H1 (cell line): ENCODE results near the gene ZNF516. TPM values are rescaled to one million over a fixed set of nuclear protein-coding genes. Genes with fewer than 3 reads are reported as not detected.

Experiments
- CTCF ChIA-PET: fragments of 300-600 bp; sonication (Branson Sonifier 250); formaldehyde crosslinking; loops from one replicate; lab custom pipeline; 2021; ENCODE audit not compliant: partially characterized antibody; lab: Charles Lee
- POLR2A ChIA-PET: fragments of 300-600 bp; sonication (Branson Sonifier 250); formaldehyde crosslinking; loops from one replicate; lab custom pipeline; 2021; ENCODE audit warnings: inconsistent platforms; ENCODE audit not compliant: partially characterized antibody; lab: Charles Lee
- DNase-seq, 2 experiments: peaks; one replicate each; pipeline versions ENCODE4 v3.0.0 to v3.0.0-alpha.2; 2010 to 2022; ENCODE audit warnings: low spot score in 2 of 2, low read depth in 1 of 2, mixed read lengths in 1 of 2
- FAIRE-seq: peaks from 2 replicates; lab custom pipeline; 2011; peaks lifted over from hg19 to GRCh38; lab: Jason Lieb, UNC
- H2AFZ ChIP-seq: 2 replicates; pipeline ENCODE4 v1.8.1; 2012; ENCODE audit warnings: low read length, inconsistent platforms
- H2AK5ac ChIP-seq: 2 replicates; pipeline ENCODE4 v1.6.1; 2013; ENCODE audit warnings: low read depth, low read length
- H2BK120ac ChIP-seq: replicated peaks from 2 replicates; pipeline ENCODE3; 2013; ENCODE audit warnings: low read depth, low read length, inconsistent platforms
- H2BK12ac ChIP-seq: 2 replicates; pipeline ENCODE4 v1.6.1; 2013; ENCODE audit warnings: low read depth, low read length
- H2BK15ac ChIP-seq: 2 replicates; pipeline ENCODE4 v1.6.1; 2013; ENCODE audit warnings: low read length
- H2BK20ac ChIP-seq: 2 replicates; pipeline ENCODE4 v1.6.1; 2013; ENCODE audit warnings: low read length
- H2BK5ac ChIP-seq: 2 replicates; pipeline ENCODE4 v1.6.1; 2013; ENCODE audit warnings: low read depth, low read length
- H3K14ac ChIP-seq: 2 replicates; pipeline ENCODE4 v1.6.1; 2013; ENCODE audit warnings: inconsistent platforms; ENCODE audit not compliant: insufficient read length
- H3K18ac ChIP-seq: 2 replicates; pipeline ENCODE4 v1.6.1; 2013; ENCODE audit warnings: low read length; ENCODE audit errors: extremely low read depth
- H3K23ac ChIP-seq: 2 replicates; pipeline ENCODE4 v1.6.1; 2013; ENCODE audit warnings: inconsistent platforms; ENCODE audit not compliant: insufficient read length
- H3K23me2 ChIP-seq: 2 replicates; pipeline ENCODE4 v1.6.1; 2013; ENCODE audit warnings: low read depth, low read length
- H3K27ac ChIP-seq: 2 replicates; pipeline ENCODE4 v1.6.1; 2011; ENCODE audit warnings: low read depth, low read length, inconsistent platforms
- H3K27me3 ChIP-seq, 4 experiments: replicated peaks in 1 of 4; 1 replicate in 1 of 4; 2 replicates in 3 of 4; pipeline versions ENCODE4 v1.6.1 to v1.8.1; 2011 to 2013; ENCODE audit warnings: low read length in 3 of 4, mild to moderate bottlenecking in 3 of 4, inconsistent platforms in 2 of 4, mixed read lengths in 2 of 4, moderate library complexity in 1 of 4; ENCODE audit not compliant: control insufficient read depth in 3 of 4, insufficient read depth in 3 of 4; ENCODE audit errors: extremely low read depth in 1 of 4
- H3K36me3 ChIP-seq, 4 experiments: 2 replicates each; pipeline versions ENCODE4 v1.6.1 to v1.8.1; 2011 to 2013; ENCODE audit warnings: mild to moderate bottlenecking in 4 of 4, low read length in 3 of 4, moderate library complexity in 2 of 4, control low read depth in 1 of 4, inconsistent platforms in 1 of 4; ENCODE audit not compliant: insufficient read depth in 4 of 4, control insufficient read depth in 2 of 4
- H3K4ac ChIP-seq: replicated peaks from 2 replicates; pipeline ENCODE3; 2013; ENCODE audit warnings: low read length, low read depth, mixed read lengths, inconsistent platforms; ENCODE audit not compliant: insufficient read length
- H3K4me1 ChIP-seq, 4 experiments: replicated peaks in 1 of 4; 1 replicate in 1 of 4; 2 replicates in 3 of 4; pipeline versions ENCODE4 v1.6.1 to v1.8.1; 2011 to 2013; ENCODE audit warnings: low read length in 3 of 4, inconsistent platforms in 2 of 4, mixed read lengths in 1 of 4; ENCODE audit not compliant: insufficient read depth in 4 of 4, control insufficient read depth in 3 of 4
- H3K4me2 ChIP-seq, 2 experiments: 2 replicates each; pipeline versions ENCODE4 v1.6.1 to v1.8.1; 2011 to 2013; ENCODE audit warnings: low read depth in 2 of 2, low read length in 2 of 2, control low read depth in 1 of 2, inconsistent platforms in 1 of 2, mild to moderate bottlenecking in 1 of 2; ENCODE audit not compliant: insufficient read depth in 1 of 2
- H3K4me3 ChIP-seq, 4 experiments: fragments of 200-600, 300-600 bp in 1 of 4; sonication (generic), shearing (Covaris generic), sonication (Bioruptor Twin) in 1 of 4; 2 replicates each; pipeline versions ENCODE4 v1.5.1 to v1.8.1; 2011 to 2016; ENCODE audit warnings: low read length in 4 of 4, low read depth in 3 of 4, control low read depth in 2 of 4, inconsistent platforms in 2 of 4, mild to moderate bottlenecking in 2 of 4, mixed read lengths in 1 of 4, moderate library complexity in 1 of 4; ENCODE audit not compliant: insufficient read depth in 2 of 4; ENCODE audit errors: extremely low read depth in 1 of 4
- H3K56ac ChIP-seq: replicated peaks from 2 replicates; pipeline ENCODE3; 2013; ENCODE audit warnings: low read depth, mild to moderate bottlenecking, mixed read lengths, low read length, inconsistent platforms; ENCODE audit not compliant: insufficient read length
- H3K79me1 ChIP-seq: 2 replicates; pipeline ENCODE4 v1.6.1; 2013; ENCODE audit warnings: low read depth, low read length, control low read depth
- H3K79me2 ChIP-seq, 2 experiments: 2 replicates each; pipeline versions ENCODE4 v1.6.1 to v1.8.1; 2012 to 2013; ENCODE audit warnings: low read length in 2 of 2, mild to moderate bottlenecking in 2 of 2, inconsistent platforms in 1 of 2; ENCODE audit not compliant: insufficient read depth in 2 of 2, control insufficient read depth in 1 of 2
- H3K9ac ChIP-seq, 4 experiments: replicated peaks in 1 of 4; 1 replicate in 1 of 4; 2 replicates in 3 of 4; pipeline versions ENCODE4 v1.6.1 to v1.8.1; 2011 to 2013; ENCODE audit warnings: low read depth in 3 of 4, low read length in 3 of 4, control low read depth in 2 of 4, mild to moderate bottlenecking in 2 of 4, moderate library complexity in 2 of 4, inconsistent platforms in 1 of 4; ENCODE audit errors: extremely low read depth in 1 of 4
- H3K9me3 ChIP-seq, 2 experiments: 2 replicates each; pipeline versions ENCODE4 v1.6.1 to v1.8.1; 2012 to 2013; ENCODE audit warnings: mild to moderate bottlenecking in 2 of 2, moderate library complexity in 2 of 2, control low read depth in 1 of 2, inconsistent platforms in 1 of 2, low read depth in 1 of 2, low read length in 1 of 2, mixed read lengths in 1 of 2; ENCODE audit not compliant: insufficient read depth in 2 of 2
- H4K20me1 ChIP-seq, 2 experiments: replicated peaks in 1 of 2; 2 replicates each; pipeline versions ENCODE3 to v1.8.1; 2011 to 2013; ENCODE audit warnings: inconsistent platforms in 2 of 2, low read length in 2 of 2, mild to moderate bottlenecking in 1 of 2; ENCODE audit not compliant: insufficient read depth in 2 of 2, control insufficient read depth in 1 of 2
- H4K5ac ChIP-seq: 2 replicates; pipeline ENCODE4 v1.6.1; 2013; ENCODE audit warnings: low read length, low read depth, mixed read lengths, inconsistent platforms; ENCODE audit not compliant: insufficient read length
- H4K8ac ChIP-seq: 2 replicates; pipeline ENCODE4 v1.8.0; 2013; ENCODE audit warnings: mild to moderate bottlenecking, moderate library complexity, low read length, inconsistent platforms; ENCODE audit not compliant: insufficient read depth; ENCODE audit errors: extremely low read depth
- H4K91ac ChIP-seq: replicated peaks from 2 replicates; pipeline ENCODE3; 2013; ENCODE audit warnings: low read length, mixed read lengths, inconsistent platforms; ENCODE audit not compliant: insufficient read length
- ASH2L ChIP-seq: fragments of 200-600, 300-600 bp; sonication (generic); IDR thresholded peaks from one replicate; pipeline ENCODE4 v1.7.1; 2017; ENCODE audit warnings: low read length
- CHD1 ChIP-seq: IDR thresholded peaks from 2 replicates; pipeline ENCODE4 v1.6.1; 2012; ENCODE audit warnings: low read depth, low read length, improper control_type of control experiment
- EP300 ChIP-seq, 2 experiments: IDR thresholded peaks; 1 replicate in 1 of 2; 2 replicates in 1 of 2; pipeline ENCODE4 v1.6.1; 2011 to 2012; ENCODE audit warnings: low read depth in 2 of 2, low read length in 2 of 2, mild to moderate bottlenecking in 2 of 2, borderline replicate concordance in 1 of 2, inconsistent platforms in 1 of 2, moderate library complexity in 1 of 2
- EZH2 ChIP-seq: fragments of 200-600 bp; sonication (generic); IDR thresholded peaks from 2 replicates; pipeline ENCODE4 v1.7.1; 2012; ENCODE audit warnings: low read depth, mild to moderate bottlenecking, moderate library complexity, low read length, inconsistent platforms; ENCODE audit not compliant: severe bottlenecking
- HDAC6 ChIP-seq: IDR thresholded peaks from one replicate; pipeline ENCODE4 v1.7.1; 2012; ENCODE audit warnings: low read depth, mild to moderate bottlenecking, inconsistent platforms, low read length, moderate library complexity
- MAFK ChIP-seq: IDR thresholded peaks from 2 replicates; pipeline ENCODE4 v1.6.1; 2012; ENCODE audit warnings: low read depth, mild to moderate bottlenecking, improper control_type of control experiment, low read length
- NRF1 ChIP-seq: IDR thresholded peaks from 2 replicates; pipeline ENCODE4 v1.6.1; 2011; ENCODE audit warnings: mild to moderate bottlenecking, low read depth, low read length, improper control_type of control experiment
- POLR2AphosphoS5 ChIP-seq: IDR thresholded peaks from 2 replicates; pipeline ENCODE4 v1.6.1; 2011; ENCODE audit warnings: low read depth, low read length
- SIN3A ChIP-seq, 2 experiments: IDR thresholded peaks in 1 of 2; conservative IDR thresholded peaks in 1 of 2; 2 replicates each; pipeline ENCODE4 v1.6.1; 2011 to 2012; ENCODE audit warnings: low read length in 2 of 2, improper control_type of control experiment in 1 of 2, low read depth in 1 of 2, mild to moderate bottlenecking in 1 of 2
- SIX5 ChIP-seq: IDR thresholded peaks from 2 replicates; pipeline ENCODE4 v1.6.1; 2011; ENCODE audit warnings: mild to moderate bottlenecking, low read depth, low read length
- TAF1 ChIP-seq: IDR thresholded peaks from 2 replicates; pipeline ENCODE4 v1.6.1; 2011; ENCODE audit warnings: mild to moderate bottlenecking, low read depth, low read length
- TBP ChIP-seq: IDR thresholded peaks from 2 replicates; pipeline ENCODE4 v1.6.1; 2011; ENCODE audit warnings: low read depth, low read length, improper control_type of control experiment
- TEAD4 ChIP-seq: IDR thresholded peaks from 2 replicates; pipeline ENCODE4 v1.6.1; 2012; ENCODE audit warnings: low read depth, low read length, inconsistent platforms, mixed read lengths
- YY1 ChIP-seq: IDR thresholded peaks from 2 replicates; pipeline ENCODE4 v1.6.1; 2011; ENCODE audit warnings: low read depth, mild to moderate bottlenecking, low read length
- WGBS, 2 experiments: shearing (Covaris generic) in 1 of 2; methylation state at CpG; one replicate each; pipeline versions ENCODE4 v1.1.6 to v1.1.7; 2013 to 2015; ENCODE audit warnings: low lambda C conversion rate in 2 of 2, mixed read lengths in 2 of 2, inconsistent platforms in 1 of 2, low coverage in 1 of 2, missing lambda C conversion rate in 1 of 2; ENCODE audit not compliant: insufficient replicate concordance in 2 of 2, insufficient coverage in 1 of 2, insufficient read length in 1 of 2; ENCODE audit errors: extremely low coverage in 1 of 2, missing lambda C conversion rate in 1 of 2; 5-methylcytosine and 5-hydroxymethylcytosine counted together
- polyA plus RNA-seq, 7 experiments: library from polyadenylated mRNA; depleted of rRNA in 3 of 7; stranded (reverse) in 5 of 7; unstranded in 2 of 7; fragments of >200 nt in 5 of 7; fragments of 200-250 nt in 2 of 7; gene quantifications; 1 replicate in 5 of 7; 2 replicates in 1 of 7; 4 replicates in 1 of 7; pipeline versions ENCODE4 v1.2.1 to v1.2.3, GENCODE V29; 2011 to 2013; ENCODE audit warnings: missing spikeins in 2 of 7, mixed read lengths in 2 of 7
- total RNA-seq: library from RNA; stranded (reverse); fragmentation: NEBNext Ultra II Directional; extraction: Animal tissue kit (Norgen Biotek cat#: 25700); gene quantifications from 2 replicates; pipeline ENCODE4 v1.2.1, GENCODE V29; 2021

The ZNF516 gene
- total and polyA plus RNA-seq, 2 of the 8 experiments (the other 6 are each of a cell fraction or from before 2014, with no cell fraction given), result 7.3 to 17.0 TPM

DNA sequence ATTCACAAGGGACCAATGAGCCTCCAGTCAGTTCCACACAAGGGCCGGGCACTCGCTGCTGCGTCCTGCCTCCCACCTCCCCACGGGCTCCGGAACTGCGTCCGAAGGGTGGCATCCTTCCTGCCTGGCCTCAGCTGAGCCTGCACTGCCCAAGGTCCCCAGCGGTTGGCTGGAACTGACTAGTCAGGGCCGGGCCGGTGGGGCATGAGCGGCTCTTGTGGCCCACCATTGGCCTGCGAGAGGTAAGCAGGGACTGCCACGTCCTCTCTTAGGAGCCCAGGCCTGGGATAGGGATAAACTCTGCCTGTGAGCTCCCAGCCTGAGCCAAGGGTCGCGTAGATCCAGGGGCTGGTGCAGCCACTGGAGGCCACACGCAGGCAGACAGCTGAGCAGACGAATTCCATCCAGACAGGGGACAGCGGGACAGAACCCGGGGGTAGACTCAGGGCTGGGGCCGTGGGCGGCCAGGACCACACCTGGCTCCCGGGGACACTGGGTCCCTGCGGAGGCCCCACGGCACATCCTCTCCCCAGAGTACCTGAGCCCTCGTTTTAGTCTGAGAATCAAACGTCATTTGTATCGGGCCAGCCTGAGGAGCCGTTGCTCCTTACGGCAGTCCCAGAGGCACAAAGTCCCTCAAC lies 148.4 kb downstream of the ZNF516 start:
- no peak overlapping the region for H2BK20ac ChIP-seq
- no peak overlapping the region; the same call in 1 of the 2 replicates for H4K8ac ChIP-seq
- H2AFZ ChIP-seq, result no peak overlapping the region
- no peak overlapping the region for H3K23ac ChIP-seq
- H3K4ac ChIP-seq, result no peak overlapping the region
- CTCF ChIA-PET, result interaction anchor here (0.6 to 2.5 kb wide), 6 partner anchors 21 to 363 kb away, joined by 3 to 5 read pairs (median 4); no protein-coding TSS in a partner anchor
- H3K23me2 ChIP-seq, result peaks cover 7% of the 10 kb centered on the region; the same call in 1 of the 2 replicates
- POLR2A ChIA-PET, result no interaction called here
- no peak overlapping the region for H3K4me2 ChIP-seq
- H3K4me3 ChIP-seq, result no peak overlapping the region
- H4K20me1 ChIP-seq, result peaks cover 0 to 6% of the 10 kb centered on the region in 2 experiments
- no peak overlapping the region for H3K14ac ChIP-seq
- no peak for FAIRE-seq
- no peaks in the 10 kb centered on the region for H3K79me1 ChIP-seq
- H2BK15ac ChIP-seq, result no peak overlapping the region
- no peak overlapping the region for H2AK5ac ChIP-seq
- no peak for DNase-seq
- no peaks in the 10 kb centered on the region for H3K27me3 ChIP-seq
- no peak overlapping the region; a peak in 1 of 7 replicates for H3K9ac ChIP-seq
- no peak overlapping the region for H3K56ac ChIP-seq
- peaks cover 3 to 6% (median 4%) of the 10 kb centered on the region in 4 experiments; a peak in 4 of 7 replicates for H3K4me1 ChIP-seq
- H3K36me3 ChIP-seq, result no peaks in the 10 kb centered on the region
- no peak overlapping the region for H4K5ac ChIP-seq
- no peak overlapping the region for H3K27ac ChIP-seq
- H3K9me3 ChIP-seq, result no peaks in the 10 kb centered on the region
- no peak overlapping the region for H2BK12ac ChIP-seq
- no peak overlapping the region for H4K91ac ChIP-seq
- H2BK120ac ChIP-seq, result no peak overlapping the region
- 92% methylated on average over 29 of the region's 29 CpGs; no CpG with 5 or more reads in 1 of the 2 experiments for WGBS, 2 experiments
- no peaks in the 10 kb centered on the region for H3K79me2 ChIP-seq
- H3K18ac ChIP-seq, result no peak overlapping the region
- H2BK5ac ChIP-seq, result no peak overlapping the region
- TF ChIP-seq TEAD4 (no peak), HDAC6 (no peak), EP300 (IDR thresholded peaks at IDR 0.05; ENCODE audit: borderline replicate concordance in 1 of 2, low read depth in 2 of 2, low read length in 2 of 2) (no peak), ASH2L (no peak), POLR2AphosphoS5 (no peak), SIX5 (no peak), EZH2 (no peak), CHD1 (no peak), YY1 (no peak), TAF1 (no peak), NRF1 (no peak), MAFK (no peak), TBP (no peak), SIN3A (conservative IDR thresholded peaks at IDR 0.05 in 1 of 2, IDR thresholded peaks at IDR 0.05 in 1 of 2; ENCODE audit: low read depth in 1 of 2, low read length in 2 of 2) (no peak)
